ENCODE data around the gene GALNT10. TPM values are rescaled to one million over a fixed set of nuclear protein-coding genes. Genes with fewer than 3 reads are reported as not detected.

The GALNT10 gene
- total RNA-seq, 1 donor from 2014 or later: 10.4 TPM

- H3K4me1 ChIP-seq (ENCODE audit: control insufficient read depth in 3 of 3, insufficient read depth in 3 of 3, low read length in 3 of 3): peaks cover 3 to 6% (median 5%) of the 10 kb centered on the region in 3 donors
- no peak overlapping the region for H3K4me3 ChIP-seq (ENCODE audit: low read length in 3 of 3)
- H3K9ac ChIP-seq (ENCODE audit: low read depth in 1 of 3, low read length in 3 of 3): no peak overlapping the region
- H3K27ac ChIP-seq (ENCODE audit: low read depth, low read length): no peak overlapping the region
- no peaks in the 10 kb centered on the region for H3K27me3 ChIP-seq (ENCODE audit: control insufficient read depth in 3 of 3, insufficient read depth in 3 of 3, low read length in 3 of 3)
- H3K9me3 ChIP-seq (ENCODE audit: control insufficient read depth in 3 of 3, low read length in 3 of 3): no peaks in the 10 kb centered on the region
- peaks cover 0 to 2% (median 0%) of the 10 kb centered on the region in 3 donors for H3K36me3 ChIP-seq (ENCODE audit: control insufficient read depth in 3 of 3, insufficient read depth in 3 of 3, low read length in 3 of 3)
Measured at GRCh38 chr5:154401355-154401754, 210.8 kb downstream of the GALNT10 start.

DNA sequence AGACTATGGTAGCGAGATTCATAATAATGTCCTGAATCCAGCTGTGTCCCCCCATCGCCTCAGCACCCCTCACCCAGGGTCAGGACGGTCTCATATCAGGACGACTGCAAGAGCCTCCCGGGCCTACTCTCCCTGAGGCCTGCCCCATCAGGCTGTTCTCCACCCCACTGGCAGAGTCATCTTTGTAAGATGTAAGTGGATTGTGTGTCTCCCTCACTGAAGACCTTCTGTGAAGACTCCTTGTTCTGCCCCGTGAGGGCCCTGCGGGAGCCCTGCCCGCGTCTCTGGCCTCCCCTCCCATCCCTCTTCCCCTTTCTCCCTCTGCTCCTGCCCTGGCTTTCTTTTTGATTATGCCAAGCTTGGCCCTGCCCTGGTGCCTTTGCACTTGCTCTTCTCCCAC is 211.4 kb downstream of the GALNT10 start:
- peaks cover 3 to 6% (median 5%) of the 10 kb centered on the region in 3 donors for H3K4me1 ChIP-seq (ENCODE audit: control insufficient read depth in 3 of 3, insufficient read depth in 3 of 3, low read length in 3 of 3)
- H3K9ac ChIP-seq (ENCODE audit: low read depth in 1 of 3, low read length in 3 of 3): no peak overlapping the region
- no peak overlapping the region for H3K4me3 ChIP-seq (ENCODE audit: low read length in 3 of 3)
- no peaks in the 10 kb centered on the region for H3K27me3 ChIP-seq (ENCODE audit: control insufficient read depth in 3 of 3, insufficient read depth in 3 of 3, low read length in 3 of 3)
- H3K36me3 ChIP-seq (ENCODE audit: control insufficient read depth in 3 of 3, insufficient read depth in 3 of 3, low read length in 3 of 3): peaks cover 0 to 2% (median 0%) of the 10 kb centered on the region in 3 donors
- H3K9me3 ChIP-seq (ENCODE audit: control insufficient read depth in 3 of 3, low read length in 3 of 3): no peaks in the 10 kb centered on the region
- H3K27ac ChIP-seq (ENCODE audit: low read depth, low read length): no peak overlapping the region

DNA sequence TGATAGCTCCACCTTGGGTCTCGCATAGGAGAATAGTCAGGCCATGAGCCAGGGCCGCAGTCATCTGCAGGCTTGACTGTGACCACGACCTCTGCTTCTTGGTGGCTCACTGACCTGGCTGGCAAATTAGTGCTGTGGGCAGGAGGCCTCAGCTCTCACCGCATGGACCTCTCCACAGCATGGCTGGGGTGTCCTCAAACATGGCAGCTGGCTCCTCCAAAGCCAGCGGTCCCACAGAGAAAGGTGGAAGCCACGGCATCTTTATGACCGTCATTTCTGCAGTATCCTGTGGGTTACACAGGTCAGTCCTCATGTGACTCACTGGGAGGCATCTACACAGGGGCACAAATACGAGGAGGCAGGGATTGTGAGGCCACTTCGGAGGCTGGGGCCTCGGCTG is 212.1 kb downstream of the GALNT10 start:
- Histone ChIP-seq H3K9me3 (ENCODE audit: control insufficient read depth in 3 of 3, low read length in 3 of 3) (no peaks in the 10 kb centered on the region), H3K4me3 (ENCODE audit: low read length in 3 of 3) (no peak overlapping the region), H3K4me1 (ENCODE audit: control insufficient read depth in 3 of 3, insufficient read depth in 3 of 3, low read length in 3 of 3) (peaks cover 3 to 6% (median 5%) of the 10 kb centered on the region in 3 donors), H3K9ac (ENCODE audit: low read depth in 1 of 3, low read length in 3 of 3) (no peak overlapping the region), H3K36me3 (ENCODE audit: control insufficient read depth in 3 of 3, insufficient read depth in 3 of 3, low read length in 3 of 3) (peaks cover 0 to 2% (median 0%) of the 10 kb centered on the region in 3 donors), H3K27ac (ENCODE audit: low read depth, low read length) (no peak overlapping the region), H3K27me3 (ENCODE audit: control insufficient read depth in 3 of 3, insufficient read depth in 3 of 3, low read length in 3 of 3) (no peaks in the 10 kb centered on the region)

GRCh38 chr5:154403234-154403633 is 212.7 kb downstream of the GALNT10 start:
- Histone ChIP-seq H3K9me3 (ENCODE audit: control insufficient read depth in 3 of 3, low read length in 3 of 3) (no peaks in the 10 kb centered on the region), H3K4me3 (ENCODE audit: low read length in 3 of 3) (no peak overlapping the region), H3K36me3 (ENCODE audit: control insufficient read depth in 3 of 3, insufficient read depth in 3 of 3, low read length in 3 of 3) (peaks cover 0 to 2% (median 0%) of the 10 kb centered on the region in 3 donors), H3K4me1 (ENCODE audit: control insufficient read depth in 3 of 3, insufficient read depth in 3 of 3, low read length in 3 of 3) (peaks cover 3 to 6% (median 5%) of the 10 kb centered on the region in 3 donors), H3K27me3 (ENCODE audit: control insufficient read depth in 3 of 3, insufficient read depth in 3 of 3, low read length in 3 of 3) (no peaks in the 10 kb centered on the region), H3K27ac (ENCODE audit: low read depth, low read length) (no peak overlapping the region), H3K9ac (ENCODE audit: low read depth in 1 of 3, low read length in 3 of 3) (no peak overlapping the region)

- H3K27ac ChIP-seq (ENCODE audit: low read depth, low read length): no peak overlapping the region
- no peaks in the 10 kb centered on the region for H3K27me3 ChIP-seq (ENCODE audit: control insufficient read depth in 3 of 3, insufficient read depth in 3 of 3, low read length in 3 of 3)
- H3K36me3 ChIP-seq (ENCODE audit: control insufficient read depth in 3 of 3, insufficient read depth in 3 of 3, low read length in 3 of 3): peaks cover 0 to 2% (median 1%) of the 10 kb centered on the region in 3 donors
- H3K4me3 ChIP-seq (ENCODE audit: low read length in 3 of 3): no peak overlapping the region
- H3K9me3 ChIP-seq (ENCODE audit: control insufficient read depth in 3 of 3, low read length in 3 of 3): no peaks in the 10 kb centered on the region
- H3K4me1 ChIP-seq (ENCODE audit: control insufficient read depth in 3 of 3, insufficient read depth in 3 of 3, low read length in 3 of 3): peaks cover 3 to 6% (median 5%) of the 10 kb centered on the region in 3 donors
- H3K9ac ChIP-seq (ENCODE audit: low read depth in 1 of 3, low read length in 3 of 3): no peak overlapping the region
Measured at GRCh38 chr5:154403776-154404387, 213.3 kb downstream of the GALNT10 start.

GRCh38 chr5:154405078-154405792 is 214.7 kb downstream of the GALNT10 start:
- Histone ChIP-seq H3K27ac (ENCODE audit: low read depth, low read length) (no peak overlapping the region), H3K4me3 (ENCODE audit: low read length in 3 of 3) (peak overlapping the region; percentile 28 to 66 (median 53)), H3K36me3 (ENCODE audit: control insufficient read depth in 3 of 3, insufficient read depth in 3 of 3, low read length in 3 of 3) (peaks cover 2 to 8% (median 5%) of the 10 kb centered on the region in 3 donors), H3K4me1 (ENCODE audit: control insufficient read depth in 3 of 3, insufficient read depth in 3 of 3, low read length in 3 of 3) (peaks cover 3 to 6% (median 5%) of the 10 kb centered on the region in 3 donors), H3K27me3 (ENCODE audit: control insufficient read depth in 3 of 3, insufficient read depth in 3 of 3, low read length in 3 of 3) (no peaks in the 10 kb centered on the region), H3K9ac (ENCODE audit: low read depth in 1 of 3, low read length in 3 of 3) (peak overlapping the region; percentile 27 to 66 (median 27)), H3K9me3 (ENCODE audit: control insufficient read depth in 3 of 3, low read length in 3 of 3) (no peaks in the 10 kb centered on the region)

- H3K4me3 ChIP-seq (ENCODE audit: low read length in 3 of 3): no peak overlapping the region
- H3K9ac ChIP-seq (ENCODE audit: low read depth in 1 of 3, low read length in 3 of 3): no peak overlapping the region
- H3K36me3 ChIP-seq (ENCODE audit: control insufficient read depth in 3 of 3, insufficient read depth in 3 of 3, low read length in 3 of 3): peaks cover 2 to 11% (median 8%) of the 10 kb centered on the region in 3 donors
- peaks cover 3 to 6% (median 5%) of the 10 kb centered on the region in 3 donors for H3K4me1 ChIP-seq (ENCODE audit: control insufficient read depth in 3 of 3, insufficient read depth in 3 of 3, low read length in 3 of 3)
- H3K27ac ChIP-seq (ENCODE audit: low read depth, low read length): no peak overlapping the region
- H3K27me3 ChIP-seq (ENCODE audit: control insufficient read depth in 3 of 3, insufficient read depth in 3 of 3, low read length in 3 of 3): no peaks in the 10 kb centered on the region
- H3K9me3 ChIP-seq (ENCODE audit: control insufficient read depth in 3 of 3, low read length in 3 of 3): no peaks in the 10 kb centered on the region
Measured at GRCh38 chr5:154406231-154406630, 215.7 kb downstream of the GALNT10 start.

GRCh38 chr5:154406826-154407225 is 216.3 kb downstream of the GALNT10 start:
- no peak overlapping the region for H3K27ac ChIP-seq (ENCODE audit: low read depth, low read length)
- peaks cover 3 to 6% (median 5%) of the 10 kb centered on the region in 3 donors for H3K4me1 ChIP-seq (ENCODE audit: control insufficient read depth in 3 of 3, insufficient read depth in 3 of 3, low read length in 3 of 3)
- H3K9me3 ChIP-seq (ENCODE audit: control insufficient read depth in 3 of 3, low read length in 3 of 3): no peaks in the 10 kb centered on the region
- H3K36me3 ChIP-seq (ENCODE audit: control insufficient read depth in 3 of 3, insufficient read depth in 3 of 3, low read length in 3 of 3): peaks cover 2 to 13% (median 11%) of the 10 kb centered on the region in 3 donors
- H3K9ac ChIP-seq (ENCODE audit: low read depth in 1 of 3, low read length in 3 of 3): no peak overlapping the region
- H3K27me3 ChIP-seq (ENCODE audit: control insufficient read depth in 3 of 3, insufficient read depth in 3 of 3, low read length in 3 of 3): no peaks in the 10 kb centered on the region
- no peak overlapping the region for H3K4me3 ChIP-seq (ENCODE audit: low read length in 3 of 3)

DNA sequence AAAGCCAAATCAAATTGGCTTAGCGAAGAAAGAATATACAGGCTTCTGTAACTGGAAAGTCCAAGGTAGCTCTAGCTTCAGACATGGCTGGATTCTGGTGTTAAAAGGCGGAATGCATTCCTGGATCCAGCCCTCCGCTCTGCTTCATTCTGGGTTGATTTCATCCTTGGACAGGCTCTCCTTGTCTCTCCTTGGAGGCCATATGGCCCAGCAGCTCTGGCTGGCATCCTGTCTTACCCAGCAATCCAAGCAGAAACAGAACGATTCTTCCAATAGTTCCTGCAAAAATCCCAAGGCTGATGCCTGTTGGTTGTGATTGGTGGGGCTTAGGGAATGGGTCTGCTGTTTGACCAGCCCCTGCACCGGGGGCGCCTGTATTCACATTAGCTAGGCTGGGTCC is 218.3 kb downstream of the GALNT10 start:
- Histone ChIP-seq H3K9ac (ENCODE audit: low read depth in 1 of 3, low read length in 3 of 3) (no peak overlapping the region), H3K27me3 (ENCODE audit: control insufficient read depth in 3 of 3, insufficient read depth in 3 of 3, low read length in 3 of 3) (no peaks in the 10 kb centered on the region), H3K27ac (ENCODE audit: low read depth, low read length) (no peak overlapping the region), H3K36me3 (ENCODE audit: control insufficient read depth in 3 of 3, insufficient read depth in 3 of 3, low read length in 3 of 3) (peaks cover 4 to 27% (median 11%) of the 10 kb centered on the region in 3 donors), H3K9me3 (ENCODE audit: control insufficient read depth in 3 of 3, low read length in 3 of 3) (no peaks in the 10 kb centered on the region), H3K4me1 (ENCODE audit: control insufficient read depth in 3 of 3, insufficient read depth in 3 of 3, low read length in 3 of 3) (peaks cover 3 to 6% (median 5%) of the 10 kb centered on the region in 3 donors), H3K4me3 (ENCODE audit: low read length in 3 of 3) (no peak overlapping the region)

- H3K27ac ChIP-seq (ENCODE audit: low read depth, low read length): no peak overlapping the region
- H3K4me1 ChIP-seq (ENCODE audit: control insufficient read depth in 3 of 3, insufficient read depth in 3 of 3, low read length in 3 of 3): peaks cover 3 to 6% (median 5%) of the 10 kb centered on the region in 3 donors
- H3K36me3 ChIP-seq (ENCODE audit: control insufficient read depth in 3 of 3, insufficient read depth in 3 of 3, low read length in 3 of 3): peaks cover 4 to 27% (median 11%) of the 10 kb centered on the region in 3 donors
- H3K27me3 ChIP-seq (ENCODE audit: control insufficient read depth in 3 of 3, insufficient read depth in 3 of 3, low read length in 3 of 3): no peaks in the 10 kb centered on the region
- H3K9ac ChIP-seq (ENCODE audit: low read depth in 1 of 3, low read length in 3 of 3): no peak overlapping the region
- no peak overlapping the region for H3K4me3 ChIP-seq (ENCODE audit: low read length in 3 of 3)
- H3K9me3 ChIP-seq (ENCODE audit: control insufficient read depth in 3 of 3, low read length in 3 of 3): no peaks in the 10 kb centered on the region
Measured at GRCh38 chr5:154409230-154409840, 218.8 kb downstream of the GALNT10 start.
